HG02623 (cell line): ENCODE data around the gene ARFGEF2.
"Not testable (repeated sequence)": the region's sequence is repeated elsewhere in the genome, so short reads cannot be mapped to it uniquely, and the experiment has no call there.

Source experiments
- ATAC-seq: cut with Tn5 transposase; IDR thresholded peaks from one replicate; pipeline ENCODE4 v1.9.1; 2021; ENCODE audit warnings: moderate library complexity; ENCODE audit not compliant: unreplicated experiment

ARFGEF2 gene

DNA sequence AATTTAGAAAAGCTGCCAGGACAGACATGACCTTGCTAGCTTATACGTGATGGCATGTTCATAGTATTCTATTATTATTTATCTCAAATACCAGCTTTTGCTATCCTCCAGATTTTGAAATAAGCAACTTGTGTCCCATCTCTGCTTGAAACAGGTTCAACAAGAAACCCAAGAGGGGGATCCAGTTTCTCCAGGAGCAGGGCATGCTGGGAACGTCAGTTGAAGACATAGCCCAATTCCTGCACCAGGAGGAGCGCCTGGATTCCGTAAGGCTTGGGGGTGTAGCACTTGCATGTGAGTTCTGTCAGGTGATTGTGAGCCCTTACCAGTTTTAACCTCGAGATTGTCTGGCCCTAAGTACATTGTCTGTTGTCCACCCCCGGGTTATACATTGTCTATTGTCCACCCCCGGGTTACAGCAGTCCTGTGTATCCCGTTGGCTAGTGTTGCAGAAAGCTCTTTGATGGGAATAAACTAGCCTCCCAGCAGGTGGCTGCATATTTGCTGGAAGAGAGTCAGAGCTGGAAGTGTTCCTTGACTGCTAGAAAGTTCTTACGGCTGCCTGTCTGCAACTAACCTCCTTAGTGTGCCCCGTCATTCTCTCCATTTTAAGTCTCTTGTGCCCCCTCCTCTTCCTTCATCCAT, 63.2 kb downstream of the ARFGEF2 start:
- no peak for ATAC-seq

GRCh38 chr20:48986899-48987298, 65.4 kb downstream of the ARFGEF2 start:
- ATAC-seq: no peak

DNA sequence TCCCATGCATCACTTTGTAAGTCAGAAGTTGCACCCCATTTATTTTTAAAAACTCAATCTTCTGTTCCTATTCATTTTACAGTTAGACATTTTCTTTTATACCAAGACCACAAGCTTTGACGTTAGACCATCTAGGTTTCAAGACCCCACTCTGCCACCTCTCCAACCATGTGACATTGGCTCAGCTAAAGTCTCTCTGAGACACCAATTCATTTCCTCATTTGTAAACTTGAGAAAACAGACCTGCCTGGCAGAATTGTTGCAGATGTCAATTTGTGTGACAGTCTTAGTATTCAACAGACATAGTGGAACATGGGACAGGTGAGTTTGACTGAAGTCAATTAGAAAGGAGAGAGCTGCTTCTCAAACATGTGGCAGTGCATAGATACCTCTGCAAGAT, 69.0 kb downstream of the ARFGEF2 start:
- no peak for ATAC-seq

GRCh38 chr20:48995589-48995988, 74.1 kb downstream of the ARFGEF2 start:
- ATAC-seq: no peak

DNA sequence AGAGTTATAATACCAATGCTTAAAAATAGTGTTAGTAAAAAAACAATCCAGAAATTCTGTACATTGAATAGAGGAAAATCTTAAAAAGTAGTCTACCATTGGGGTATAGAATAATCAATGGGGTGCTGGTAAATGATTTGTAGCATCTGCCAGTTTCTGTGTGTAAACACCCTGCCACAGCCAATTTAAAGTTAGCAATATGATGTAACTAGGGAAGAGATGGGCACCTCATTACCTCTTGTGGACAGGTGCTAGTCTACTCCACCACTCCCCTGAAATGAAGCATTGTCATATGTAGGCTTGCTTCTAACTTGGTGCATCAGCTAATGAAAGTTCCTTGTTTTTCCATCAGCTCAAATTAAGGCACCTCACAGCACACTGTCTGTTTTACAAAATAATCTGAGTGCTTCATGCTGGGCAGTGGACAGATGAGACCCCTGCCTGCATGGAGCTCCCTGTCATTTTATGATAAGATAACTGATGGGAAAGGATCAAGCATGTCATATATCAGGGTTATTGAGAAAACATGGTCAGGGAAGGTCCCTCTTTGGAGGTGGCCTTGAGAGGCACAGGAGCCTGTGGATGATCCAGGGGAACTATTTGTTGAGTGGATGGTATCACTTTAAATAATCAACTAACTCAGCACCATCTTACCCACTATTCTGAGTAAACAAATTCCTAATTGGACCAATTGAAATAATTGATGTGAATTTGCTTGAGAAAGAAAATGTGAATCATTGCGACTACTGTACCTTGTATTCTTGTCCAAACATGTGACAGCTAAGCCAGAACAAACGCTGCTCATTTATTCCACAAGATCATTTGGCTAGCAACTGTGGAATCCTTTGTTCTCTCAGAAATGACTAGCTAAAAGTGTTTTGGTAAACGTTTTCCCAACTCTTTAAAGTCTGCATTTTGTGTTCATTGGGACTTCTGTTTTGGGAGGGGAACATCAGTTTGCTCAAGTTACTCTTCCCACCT, 78.7 kb downstream of the ARFGEF2 start:
- no peak for ATAC-seq

DNA sequence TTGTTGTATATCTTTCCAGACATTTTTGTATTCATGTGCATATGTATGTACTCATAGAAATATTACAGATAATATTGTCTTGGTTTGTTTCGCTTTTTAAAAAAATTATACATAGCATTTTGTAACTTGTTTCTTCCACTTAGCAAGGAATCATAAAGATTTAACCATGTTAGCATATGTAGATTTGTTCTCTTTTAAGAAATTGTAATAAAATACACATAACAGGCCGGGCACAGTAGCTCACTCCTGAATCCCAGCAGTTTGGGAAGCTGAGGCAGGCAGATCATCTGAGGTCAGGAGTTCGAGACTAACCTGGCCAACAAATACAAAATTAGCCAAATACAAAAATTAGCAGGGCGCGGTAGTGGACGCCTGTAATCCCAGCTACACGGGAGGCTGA, 80.2 kb downstream of the ARFGEF2 start:
- no peak for ATAC-seq

DNA sequence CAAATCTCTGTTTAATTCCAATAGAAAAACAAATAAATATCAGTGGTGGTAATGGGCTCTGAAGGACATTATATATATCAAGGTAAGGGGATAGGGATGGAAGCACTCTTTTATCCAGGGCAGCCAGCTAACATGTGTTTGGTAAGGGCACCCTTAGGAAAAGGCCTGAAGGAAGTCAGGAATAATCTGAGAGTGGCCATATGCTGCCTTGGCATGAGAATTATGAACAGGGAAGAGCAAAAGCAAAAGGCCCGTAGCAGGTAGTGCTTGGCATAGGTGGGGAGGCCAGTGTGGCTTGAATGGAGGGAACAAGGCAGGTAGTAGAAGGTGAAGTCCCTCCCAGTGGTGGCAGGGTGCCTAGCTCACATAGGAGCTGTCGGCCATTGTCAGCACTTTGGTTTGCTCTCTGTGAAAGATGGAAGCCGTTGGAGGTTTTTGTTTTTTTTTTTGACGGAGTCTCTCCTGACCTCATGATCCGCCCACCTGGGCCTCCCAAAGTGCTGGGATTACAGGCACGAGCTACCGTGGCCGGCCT, 85.0 kb downstream of the ARFGEF2 start:
- ATAC-seq: no peak

- no peak for ATAC-seq
Observed at GRCh38 chr20:49009899-49010631, 88.6 kb downstream of the ARFGEF2 start.

GRCh38 chr20:49024220-49024619, 102.7 kb downstream of the ARFGEF2 start:
- ATAC-seq: no peak

DNA sequence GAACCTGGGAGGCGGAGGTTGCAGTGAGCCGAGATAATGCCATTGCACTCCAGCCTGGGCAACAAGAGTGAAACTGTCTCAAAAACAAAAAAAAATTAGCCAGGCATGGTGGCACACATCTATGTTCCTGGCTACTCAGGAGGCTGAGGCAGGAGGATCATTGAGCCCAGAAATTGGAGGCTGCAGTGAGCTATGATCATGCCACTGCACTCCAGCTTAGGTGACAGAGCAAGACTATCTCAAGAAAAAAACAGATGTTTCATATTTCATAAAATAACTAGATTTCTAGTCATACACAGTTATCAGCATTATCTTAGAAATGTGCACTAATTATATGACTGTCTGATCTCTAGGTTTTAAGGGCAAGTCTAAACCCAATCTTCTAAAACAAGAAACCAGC, 106.7 kb downstream of the ARFGEF2 start:
- ATAC-seq: not testable (repeated sequence)

DNA sequence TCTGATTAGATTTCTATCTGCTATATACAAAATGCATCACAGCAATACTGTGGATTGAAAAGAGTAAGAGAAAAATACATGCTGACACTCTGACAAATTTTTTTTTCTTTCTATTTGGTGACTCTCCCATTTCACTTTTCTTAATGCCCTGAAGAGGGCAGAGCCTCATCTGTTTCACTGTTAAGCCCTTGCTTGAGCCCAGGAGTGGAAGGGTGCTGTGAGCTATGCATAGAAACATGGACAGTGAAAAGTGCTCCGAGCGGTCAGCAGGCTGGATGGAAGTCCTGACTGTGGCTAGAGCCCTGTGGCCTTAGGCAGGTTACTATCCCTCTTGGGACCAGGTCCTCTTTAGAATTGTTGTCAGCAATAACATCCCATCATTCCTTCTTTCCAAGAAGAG, 107.2 kb downstream of the ARFGEF2 start:
- ATAC-seq: no peak

- ATAC-seq: no peak
Observed at GRCh38 chr20:49029203-49029602, 107.7 kb downstream of the ARFGEF2 start.

DNA sequence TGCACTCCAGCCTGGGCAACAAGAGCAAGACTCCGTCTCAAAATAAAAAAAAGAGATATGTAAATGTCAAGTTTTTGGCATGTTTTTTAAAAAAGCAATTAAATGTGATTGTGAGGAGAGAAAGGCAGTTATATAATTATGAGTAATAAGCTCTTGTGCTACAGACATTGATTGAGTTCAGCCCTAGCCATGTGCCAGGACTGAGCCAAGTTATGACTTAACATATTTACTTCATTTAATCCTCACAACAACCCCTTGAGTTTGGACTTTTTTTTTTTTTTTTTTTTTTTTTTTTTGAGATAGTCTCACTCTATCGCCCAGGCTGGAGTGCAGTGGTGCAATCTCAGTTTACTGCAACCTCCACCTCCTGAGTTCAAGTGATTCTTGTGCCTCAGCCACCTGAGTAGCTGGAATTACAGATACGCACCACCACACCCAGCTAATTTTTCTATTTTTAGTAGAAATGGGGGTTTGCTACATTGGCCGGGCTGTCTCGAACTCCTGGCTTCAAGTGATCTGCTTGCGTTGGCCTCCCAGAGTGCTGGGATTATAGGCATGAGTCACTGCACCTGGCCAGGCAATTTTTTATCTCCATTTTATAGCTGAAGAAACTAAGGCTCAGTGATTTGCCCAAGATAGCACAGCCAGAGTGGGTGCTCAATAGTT, 109.6 kb downstream of the ARFGEF2 start:
- no peak for ATAC-seq

DNA sequence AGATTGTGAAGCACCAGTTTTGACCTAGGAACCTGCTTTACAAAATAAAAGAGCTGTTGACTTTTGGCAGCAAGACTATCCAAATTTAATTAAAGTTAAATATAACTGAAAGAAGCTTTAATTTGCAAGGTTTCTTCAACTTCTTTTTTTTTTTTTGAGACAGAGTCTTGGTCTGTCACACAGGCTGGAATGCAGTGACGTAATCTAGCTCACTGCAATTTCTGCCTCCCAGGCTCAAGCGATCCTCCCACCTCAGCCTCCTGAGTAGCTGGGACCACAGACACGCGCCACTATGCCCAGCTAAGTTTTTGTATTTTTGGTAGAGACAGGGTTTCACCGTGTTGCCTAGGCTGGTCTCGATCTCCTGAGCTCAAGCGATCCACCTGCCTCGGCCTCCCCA, 110.9 kb downstream of the ARFGEF2 start:
- ATAC-seq: no peak

GRCh38 chr20:49034070-49034732, 112.7 kb downstream of the ARFGEF2 start:
- ATAC-seq: no peak

GRCh38 chr20:49037962-49038387, 116.5 kb downstream of the ARFGEF2 start:
- ATAC-seq: no peak

GRCh38 chr20:49039854-49040253, 118.3 kb downstream of the ARFGEF2 start:
- no peak for ATAC-seq

DNA sequence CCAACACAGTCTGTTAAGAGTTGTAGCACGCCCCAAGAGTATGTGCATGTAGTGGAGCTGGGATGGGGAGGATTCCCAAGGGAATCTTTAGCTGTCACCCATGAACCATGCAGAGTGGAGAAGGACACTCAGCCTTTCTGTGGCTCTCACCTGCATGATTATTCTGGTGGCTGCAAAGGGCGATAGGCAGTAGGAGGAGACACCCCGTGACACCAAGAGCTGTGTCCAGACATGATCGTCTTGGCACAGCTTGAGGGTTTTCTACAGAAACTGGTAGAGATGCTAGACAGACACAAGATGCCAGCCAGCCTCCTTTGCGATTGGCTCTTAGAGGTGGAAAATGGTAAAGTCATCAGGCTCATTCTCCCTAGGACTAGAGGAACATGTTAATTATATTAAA, 121.5 kb downstream of the ARFGEF2 start:
- ATAC-seq: no peak

GRCh38 chr20:49045440-49046086, 124.1 kb downstream of the ARFGEF2 start:
- no peak for ATAC-seq
